ENCODE results near the gene GTF2F2.

The GTF2F2 gene

DNA sequence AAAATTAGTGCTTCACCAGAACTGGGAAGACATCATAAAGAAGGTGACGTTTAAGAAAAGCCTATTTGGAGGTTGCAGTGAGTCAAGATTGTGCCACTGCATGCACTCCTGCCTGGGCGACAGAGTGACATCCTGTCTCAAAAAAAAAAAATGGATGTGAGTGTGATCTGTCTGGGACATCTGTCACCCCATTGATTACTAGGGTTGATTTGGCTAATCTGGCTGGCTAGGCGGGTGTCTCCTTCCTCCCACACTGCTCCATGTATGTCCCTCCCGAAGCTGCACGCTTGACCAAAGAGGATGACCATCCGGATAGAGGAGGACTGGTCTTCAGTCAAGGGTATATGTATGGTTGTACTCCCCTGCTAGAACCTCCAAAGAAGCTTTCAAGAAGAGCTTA lies 2.6 kb downstream of the GTF2F2 start:
- no peak for DNase-seq (ENCODE audit: low spot score)

- DNase-seq (ENCODE audit: low spot score): no peak
Observed at GRCh38 chr13:45132369-45133064, 12.2 kb downstream of the GTF2F2 start.

DNA sequence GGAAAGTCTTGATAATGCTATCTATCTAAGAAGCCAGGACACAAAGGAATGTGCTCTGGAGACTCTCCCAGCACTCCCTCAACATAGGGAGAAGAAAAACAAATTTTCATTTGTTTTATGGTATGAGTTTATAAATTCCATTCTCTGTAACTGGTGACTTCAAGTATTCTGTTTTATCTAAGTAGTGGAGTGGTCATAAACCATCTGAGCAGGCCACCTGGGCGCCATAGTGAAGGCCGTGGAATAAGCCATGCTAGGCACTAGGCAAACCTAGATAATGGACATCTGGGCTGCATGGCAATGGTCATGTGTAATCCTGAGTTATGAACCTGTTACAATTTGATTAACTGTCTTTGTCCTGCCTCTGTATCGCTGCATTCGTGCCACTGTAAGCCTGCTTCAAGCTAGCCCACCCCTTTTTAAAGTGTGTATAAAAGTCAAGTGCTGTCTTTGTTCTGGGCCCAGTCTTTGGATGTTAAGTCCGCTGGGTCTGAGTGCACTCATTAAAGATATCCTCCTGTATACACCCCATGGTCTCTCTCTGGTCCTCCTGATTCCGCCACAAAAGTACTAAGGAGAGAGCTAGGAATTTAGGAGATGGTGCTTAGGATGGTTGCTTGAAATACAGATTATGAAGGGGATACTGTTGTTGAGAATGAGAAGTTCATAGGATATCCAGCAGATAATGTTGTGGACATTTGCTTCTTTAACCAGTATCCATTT lies 13.2 kb downstream of the GTF2F2 start:
- DNase-seq (ENCODE audit: low spot score): no peak

DNA sequence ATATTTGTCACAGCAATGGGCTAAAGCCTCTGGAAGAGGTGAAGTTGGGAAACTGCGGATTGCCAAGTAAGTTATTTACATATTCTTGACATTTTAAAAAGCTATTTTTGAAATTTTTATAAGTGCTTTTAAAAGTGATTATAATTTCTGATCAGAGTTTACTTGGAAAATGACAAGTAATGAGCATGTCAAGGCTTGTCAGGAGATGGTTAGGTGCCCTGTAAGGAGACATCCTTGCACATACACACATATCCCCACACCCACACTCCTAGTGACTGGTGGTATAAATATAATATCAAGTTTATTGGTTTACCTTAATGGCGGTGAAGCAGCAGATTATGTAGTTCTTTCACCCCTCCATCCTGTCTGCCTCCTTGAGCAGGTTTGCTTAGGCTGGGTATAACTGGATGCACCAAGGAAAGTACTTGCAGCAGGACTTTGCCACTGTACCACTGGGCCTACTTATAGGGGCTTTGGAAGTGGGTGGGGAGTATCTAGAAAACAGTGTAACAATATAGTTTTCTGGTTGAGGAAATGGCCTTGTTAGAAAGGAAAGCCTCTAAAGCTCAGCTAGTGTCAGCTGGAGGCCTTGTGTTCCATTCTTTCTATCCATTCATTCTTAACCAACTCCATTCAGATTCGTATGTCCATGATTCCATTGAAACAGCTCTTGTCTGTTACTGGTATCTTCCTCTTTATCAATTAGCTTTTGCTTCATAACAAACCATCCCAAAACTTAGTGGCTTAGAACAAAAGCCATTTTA lies 16.6 kb downstream of the GTF2F2 start:
- no peak for DNase-seq (ENCODE audit: low spot score)

- DNase-seq (ENCODE audit: low spot score): no peak
Observed at GRCh38 chr13:45137526-45137925, 17.2 kb downstream of the GTF2F2 start.

DNA sequence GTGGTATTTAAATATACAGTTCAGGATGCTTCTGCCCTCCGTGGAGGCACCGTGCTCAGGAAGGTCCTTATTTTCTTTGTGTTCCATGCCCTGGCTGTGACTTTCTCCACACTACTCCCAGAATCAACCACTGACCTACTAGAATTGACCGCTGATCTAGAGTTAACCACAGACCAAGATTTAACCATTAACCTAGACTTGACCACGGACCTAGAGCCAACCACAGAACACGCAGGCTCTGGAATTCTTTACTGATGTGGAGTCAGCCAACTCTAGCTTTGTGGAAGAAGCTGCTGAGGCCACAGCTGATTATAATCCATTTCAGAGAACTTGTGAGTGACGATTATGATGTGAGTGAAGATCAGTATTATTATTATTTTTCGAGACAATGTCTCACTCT lies 18.0 kb downstream of the GTF2F2 start:
- DNase-seq (ENCODE audit: low spot score): peak; percentile 19

- no peak for DNase-seq (ENCODE audit: low spot score)
Observed at GRCh38 chr13:45141369-45141768, 21.1 kb downstream of the GTF2F2 start.

- peak; percentile 92 for DNase-seq (ENCODE audit: low spot score)
Observed at GRCh38 chr13:45142440-45143345, 22.4 kb downstream of the GTF2F2 start.

DNA sequence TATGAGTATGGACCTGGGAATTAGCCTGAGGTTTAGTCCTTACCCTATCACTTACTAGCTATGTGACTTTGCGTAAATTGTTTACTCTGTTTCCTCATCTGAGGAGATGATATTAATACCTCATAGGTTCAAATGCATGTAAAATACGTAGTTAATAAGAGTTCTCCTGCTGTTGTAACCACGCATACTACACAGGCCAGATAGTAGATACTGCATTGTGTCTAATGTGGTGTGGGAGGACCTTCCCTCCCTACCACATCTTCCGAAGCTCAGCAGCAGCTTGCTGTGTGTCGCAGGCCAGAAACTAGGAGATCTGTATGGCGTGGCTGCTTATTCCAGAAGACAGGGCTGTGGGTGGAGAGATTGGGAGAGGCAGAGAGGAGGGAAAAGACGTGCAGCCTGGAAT lies 23.0 kb downstream of the GTF2F2 start:
- peak; percentile 61 for DNase-seq (ENCODE audit: low spot score)

GRCh38 chr13:45149964-45150363 lies 29.7 kb downstream of the GTF2F2 start:
- no peak for DNase-seq (ENCODE audit: low spot score)

DNA sequence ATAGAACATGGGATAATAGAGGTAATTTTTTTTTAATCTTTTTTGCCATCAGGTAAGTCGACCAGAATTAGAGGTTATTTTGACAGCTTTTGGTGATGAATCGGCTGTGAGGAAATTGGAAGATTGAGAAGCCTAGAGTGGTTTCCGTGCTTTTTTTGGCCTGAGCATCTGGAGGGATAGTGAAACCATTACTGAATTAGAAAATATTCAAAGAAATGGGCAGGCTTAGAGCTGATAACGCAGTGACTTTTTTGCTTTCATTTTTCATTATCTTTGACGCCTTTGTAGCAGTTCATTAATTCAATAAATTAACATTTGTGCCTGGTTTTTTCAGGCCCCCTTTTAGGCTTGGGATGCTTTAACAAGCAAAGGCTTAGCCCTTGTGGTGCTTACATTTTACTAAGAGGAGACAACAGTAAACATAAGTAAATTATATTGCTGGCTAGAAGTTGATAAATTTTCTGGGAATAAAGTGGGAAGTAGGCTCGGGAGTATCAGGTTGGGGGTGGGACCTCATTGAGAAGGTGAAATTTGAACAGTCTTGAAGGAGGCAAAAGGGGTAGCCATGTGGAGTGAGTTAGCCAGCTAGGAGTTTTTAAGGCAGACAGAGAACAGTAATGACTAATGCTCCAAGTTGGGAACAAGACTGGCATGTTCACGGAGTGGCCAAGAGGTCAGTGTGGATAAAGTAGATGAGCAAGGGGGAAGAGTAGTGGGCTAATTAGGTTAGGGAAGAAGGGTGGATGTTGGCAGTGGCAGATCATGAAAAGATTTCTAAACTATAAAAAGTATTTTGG lies 36.5 kb downstream of the GTF2F2 start:
- no peak for DNase-seq (ENCODE audit: low spot score)

- no peak for DNase-seq (ENCODE audit: low spot score)
Observed at GRCh38 chr13:45162194-45162593, 41.9 kb downstream of the GTF2F2 start.

DNA sequence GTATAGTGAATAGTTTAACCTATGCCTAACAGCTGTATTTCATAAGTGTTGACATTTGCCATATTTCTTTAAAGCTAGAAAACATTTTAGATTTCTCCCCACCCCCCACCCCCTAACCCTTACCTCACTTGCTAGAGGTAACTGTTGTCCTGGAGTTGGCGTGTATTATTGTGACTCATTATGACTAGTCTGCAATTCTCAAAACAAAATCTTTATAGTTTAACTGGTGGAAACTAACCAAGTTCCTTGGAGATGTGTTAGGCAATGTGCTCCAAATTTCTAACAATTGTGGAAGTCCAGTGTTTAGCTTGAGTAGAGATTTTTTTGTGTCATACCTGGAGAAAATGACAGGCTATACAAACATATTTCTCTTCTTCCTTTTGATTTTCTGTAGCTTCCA lies 42.5 kb downstream of the GTF2F2 start:
- DNase-seq (ENCODE audit: low spot score): no peak

- DNase-seq (ENCODE audit: low spot score): no peak
Observed at GRCh38 chr13:45166858-45167257, 46.5 kb downstream of the GTF2F2 start.

DNA sequence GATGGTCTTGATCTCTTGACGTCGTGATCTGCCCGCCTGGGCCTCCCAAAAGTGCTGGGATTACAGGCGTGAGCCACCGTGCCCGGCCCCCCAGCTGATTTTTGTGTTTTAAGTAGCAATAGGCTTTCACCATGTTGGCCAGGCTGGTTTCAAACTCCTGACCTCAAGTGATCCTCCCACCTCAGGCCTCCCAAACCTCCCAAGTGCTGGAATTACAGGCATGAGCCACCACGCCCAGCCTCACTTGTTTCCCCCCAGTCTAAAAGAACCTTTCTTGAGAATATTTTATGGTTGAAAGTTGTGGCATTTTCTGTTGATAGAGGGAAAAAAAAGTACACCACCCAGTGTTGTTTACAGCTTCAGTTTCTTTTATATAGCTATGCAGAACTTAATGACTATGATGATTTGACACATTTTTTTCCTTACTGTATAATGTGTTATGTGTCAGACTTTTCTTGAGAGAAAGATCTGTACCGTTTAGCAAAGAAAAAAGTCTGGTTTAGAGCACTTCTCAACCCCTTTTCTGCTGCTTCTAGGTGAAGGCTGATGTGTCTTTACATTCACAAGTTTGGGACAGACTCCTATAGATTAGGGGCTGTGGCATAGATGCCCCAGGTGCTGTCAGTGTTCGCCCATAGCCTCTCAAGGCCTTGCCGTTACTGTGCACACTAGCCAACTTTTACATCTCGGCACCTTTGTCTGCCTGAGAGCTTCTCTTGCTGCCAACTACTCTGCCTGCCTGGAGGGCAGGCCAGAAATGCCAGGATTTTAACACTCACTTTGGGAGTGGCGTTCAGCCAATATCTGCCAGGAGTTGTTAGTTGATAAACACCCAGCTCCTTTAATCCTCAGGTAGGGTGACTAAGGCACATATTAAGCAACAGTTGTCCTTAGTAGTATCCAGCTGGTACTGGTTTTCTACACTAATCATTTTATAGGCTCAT lies 47.6 kb downstream of the GTF2F2 start:
- DNase-seq (ENCODE audit: low spot score): peak; percentile 27

GRCh38 chr13:45168555-45168930 lies 48.2 kb downstream of the GTF2F2 start:
- no peak for DNase-seq (ENCODE audit: low spot score)

DNA sequence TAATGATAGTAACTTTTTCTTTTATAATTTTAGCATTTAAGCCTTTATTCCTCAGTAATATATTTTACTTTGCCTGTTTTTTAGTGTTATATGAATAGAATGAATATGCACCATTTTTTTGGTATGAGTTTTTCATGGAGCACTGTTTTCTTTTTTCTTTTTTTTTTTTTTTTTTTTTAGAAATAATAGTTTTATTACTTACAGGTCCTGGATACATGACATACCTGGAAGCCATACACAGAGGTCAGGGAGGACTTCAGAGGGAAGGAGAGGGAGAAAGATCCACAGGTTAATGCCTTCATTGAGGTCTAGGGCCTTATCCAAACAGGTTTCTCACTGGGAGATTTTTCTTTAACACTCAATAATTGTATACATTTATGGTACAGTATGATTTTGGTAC lies 54.2 kb downstream of the GTF2F2 start:
- DNase-seq (ENCODE audit: low spot score): no peak

DNA sequence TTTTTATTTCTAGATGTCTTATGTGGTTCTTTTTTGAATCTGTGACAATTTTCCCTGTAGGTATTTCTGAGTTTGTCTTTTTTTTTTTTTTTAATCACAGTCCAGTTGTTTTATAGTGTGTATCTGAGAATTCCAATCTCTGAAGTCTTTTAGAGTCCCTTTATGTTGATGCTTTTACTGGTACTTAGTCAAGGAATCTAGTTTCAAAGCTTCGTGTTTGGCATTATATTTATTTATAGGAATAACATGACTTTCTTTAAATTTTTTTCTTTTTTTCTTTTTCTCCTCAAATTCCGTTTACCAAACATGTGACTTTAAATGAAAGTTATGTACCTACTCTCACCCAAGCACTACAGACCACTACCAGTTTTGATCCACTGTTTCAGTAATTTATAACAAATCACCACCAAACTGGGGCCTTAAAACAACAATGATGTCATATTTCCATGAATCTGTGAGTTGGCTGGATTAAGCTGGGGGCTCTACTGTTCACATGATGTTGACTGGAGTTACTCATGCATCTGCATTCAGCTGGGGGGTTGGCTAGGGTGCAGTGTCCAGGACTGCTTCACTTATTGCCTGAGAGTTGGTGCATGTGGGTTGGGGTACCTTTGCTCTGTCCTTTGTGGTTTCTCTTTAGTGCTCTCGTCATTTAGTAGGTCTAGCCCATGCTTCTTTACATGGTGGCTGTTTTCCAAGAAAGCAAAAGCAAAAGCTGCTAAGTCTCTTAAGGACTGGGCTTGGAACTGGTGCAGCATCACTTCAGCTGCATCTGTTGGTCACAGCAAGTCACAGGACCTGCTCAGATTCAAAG lies 58.2 kb downstream of the GTF2F2 start:
- DNase-seq (ENCODE audit: low spot score): no peak

DNA sequence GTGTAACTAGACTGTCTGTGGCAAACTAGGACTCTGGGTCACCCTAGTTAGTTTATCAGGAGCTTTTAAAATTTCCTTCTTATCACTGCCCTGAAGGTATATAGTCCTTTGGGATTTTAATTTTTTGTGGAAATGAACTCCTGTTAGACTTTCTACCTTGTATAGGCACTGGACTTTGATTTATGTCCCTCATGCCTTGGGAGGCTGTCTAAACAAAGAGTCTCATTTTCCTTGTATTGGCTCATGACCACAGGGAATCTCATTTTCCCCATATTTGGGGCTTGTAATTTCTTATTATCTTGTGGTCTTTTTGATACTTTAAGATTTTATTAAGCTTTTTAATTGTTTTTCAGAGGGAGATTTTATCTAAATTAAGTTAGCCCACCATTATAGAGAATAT lies 59.1 kb downstream of the GTF2F2 start:
- DNase-seq (ENCODE audit: low spot score): no peak
